Esophagus muscularis mucosa (tissue), 3 donors: ENCODE data around the gene PCBP1.

ENCODE experiments used
- CTCF ChIP-seq, 3 experiments: fragments of 200-600 bp in 2 of 3; fragments of 450-650 bp in 1 of 3; sonication (generic) in 2 of 3; IDR thresholded peaks; one replicate each; pipeline ENCODE4 v1.5.1; 2017 to 2019; ENCODE audit warnings: antibody characterized with exemption in 3 of 3, mild to moderate bottlenecking in 2 of 3, moderate library complexity in 1 of 3
- POLR2A ChIP-seq: fragments of 450-650 bp; IDR thresholded peaks from one replicate; pipeline ENCODE4 v1.6.1; 2017; ENCODE audit warnings: antibody characterized with exemption, moderate library complexity, mild to moderate bottlenecking, low read depth

GRCh38 chr2:70118798-70119454 lies 31.6 kb downstream of the PCBP1 start:
- TF ChIP-seq POLR2A = no peak
- TF ChIP-seq CTCF (IDR thresholded peaks at IDR 0.05) = no peak
